ENCODE measurements around the gene SP110.

DNA sequence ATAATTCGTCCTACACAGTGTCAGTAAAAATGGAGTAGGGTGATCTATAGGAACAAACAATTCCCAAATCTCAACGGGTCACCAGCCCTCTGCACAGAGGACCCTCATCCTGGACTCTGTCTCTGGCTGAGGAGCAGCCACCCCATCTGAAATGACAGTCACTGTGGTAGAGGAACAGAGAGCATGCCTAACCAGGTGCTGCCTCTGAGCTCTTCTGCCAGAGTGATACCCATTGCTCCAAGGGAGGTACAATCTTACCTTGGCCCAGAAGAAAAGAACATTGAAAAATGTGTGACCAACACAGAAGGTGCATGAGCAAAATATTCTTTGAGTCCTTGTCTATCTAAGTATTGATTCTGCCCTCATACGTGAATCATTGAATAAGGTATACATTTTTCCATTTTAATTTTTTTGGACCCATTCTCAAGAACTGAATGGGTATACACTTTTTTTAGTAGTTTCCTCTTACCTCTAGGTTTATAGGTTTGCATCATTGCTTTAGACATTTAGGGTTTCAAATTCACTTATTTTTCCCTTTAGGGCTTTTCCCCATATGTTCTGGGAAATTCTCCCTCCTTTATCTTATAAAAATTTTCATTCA is 14.4 kb upstream of the SP110 start:
- TF ChIP-seq TEAD4 (IDR thresholded peaks at IDR 0.05), result no peak
- TF ChIP-seq EP300 (IDR thresholded peaks at IDR 0.05; ENCODE audit: borderline replicate concordance), result no peak
- no peak for TF ChIP-seq CREB1 (IDR thresholded peaks at IDR 0.05; ENCODE audit: low read depth)
- no peak for TF ChIP-seq FOXM1 (IDR thresholded peaks at IDR 0.05; ENCODE audit: borderline replicate concordance, low read depth)
- no peak for TF ChIP-seq NFIC (IDR thresholded peaks at IDR 0.05)
- TF ChIP-seq, protein P1, sequence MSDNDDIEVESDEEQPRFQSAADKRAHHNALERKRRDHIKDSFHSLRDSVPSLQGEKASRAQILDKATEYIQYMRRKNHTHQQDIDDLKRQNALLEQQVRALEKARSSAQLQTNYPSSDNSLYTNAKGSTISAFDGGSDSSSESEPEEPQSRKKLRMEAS (IDR thresholded peaks at IDR 0.05), result no peak
- TF ChIP-seq RAD21 (IDR thresholded peaks at IDR 0.05; ENCODE audit: low read depth), result no peak
- TF ChIP-seq, protein P2, sequence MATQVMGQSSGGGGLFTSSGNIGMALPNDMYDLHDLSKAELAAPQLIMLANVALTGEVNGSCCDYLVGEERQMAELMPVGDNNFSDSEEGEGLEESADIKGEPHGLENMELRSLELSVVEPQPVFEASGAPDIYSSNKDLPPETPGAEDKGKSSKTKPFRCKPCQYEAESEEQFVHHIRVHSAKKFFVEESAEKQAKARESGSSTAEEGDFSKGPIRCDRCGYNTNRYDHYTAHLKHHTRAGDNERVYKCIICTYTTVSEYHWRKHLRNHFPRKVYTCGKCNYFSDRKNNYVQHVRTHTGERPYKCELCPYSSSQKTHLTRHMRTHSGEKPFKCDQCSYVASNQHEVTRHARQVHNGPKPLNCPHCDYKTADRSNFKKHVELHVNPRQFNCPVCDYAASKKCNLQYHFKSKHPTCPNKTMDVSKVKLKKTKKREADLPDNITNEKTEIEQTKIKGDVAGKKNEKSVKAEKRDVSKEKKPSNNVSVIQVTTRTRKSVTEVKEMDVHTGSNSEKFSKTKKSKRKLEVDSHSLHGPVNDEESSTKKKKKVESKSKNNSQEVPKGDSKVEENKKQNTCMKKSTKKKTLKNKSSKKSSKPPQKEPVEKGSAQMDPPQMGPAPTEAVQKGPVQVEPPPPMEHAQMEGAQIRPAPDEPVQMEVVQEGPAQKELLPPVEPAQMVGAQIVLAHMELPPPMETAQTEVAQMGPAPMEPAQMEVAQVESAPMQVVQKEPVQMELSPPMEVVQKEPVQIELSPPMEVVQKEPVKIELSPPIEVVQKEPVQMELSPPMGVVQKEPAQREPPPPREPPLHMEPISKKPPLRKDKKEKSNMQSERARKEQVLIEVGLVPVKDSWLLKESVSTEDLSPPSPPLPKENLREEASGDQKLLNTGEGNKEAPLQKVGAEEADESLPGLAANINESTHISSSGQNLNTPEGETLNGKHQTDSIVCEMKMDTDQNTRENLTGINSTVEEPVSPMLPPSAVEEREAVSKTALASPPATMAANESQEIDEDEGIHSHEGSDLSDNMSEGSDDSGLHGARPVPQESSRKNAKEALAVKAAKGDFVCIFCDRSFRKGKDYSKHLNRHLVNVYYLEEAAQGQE (IDR thresholded peaks at IDR 0.05; ENCODE audit: low read depth), result no peak
- no peak for TF ChIP-seq USF1 (IDR thresholded peaks at IDR 0.05)
- no peak for TF ChIP-seq CEBPB (IDR thresholded peaks at IDR 0.05)
- TF ChIP-seq YY1 (IDR thresholded peaks at IDR 0.05; ENCODE audit: low read depth), result no peak
- TF ChIP-seq TAF1 (IDR thresholded peaks at IDR 0.05; ENCODE audit: low read depth), result no peak

Data from Ishikawa (cell line).